Thoracic aorta (tissue), 2 donors: ENCODE measurements around the gene SSTR5. TPM values are rescaled to one million over a fixed set of nuclear protein-coding genes. Genes with fewer than 3 reads are reported as not detected.

Experiments
- ATAC-seq: fragments of 150-250 bp; one replicate; pipeline ENCODE4 v1.8.0; 2017; ENCODE audit warnings: low read depth; ENCODE audit not compliant: insufficient number of reproducible peaks, low FRiP score
- DNase-seq: peaks from one replicate; pipeline ENCODE4 v3.0.0-alpha.2; 2020; ENCODE audit warnings: low spot score
- H3K27ac ChIP-seq, 2 donors: fragments of 200-600 bp; sonication (generic); 1 replicate in 1 of 2; 2 replicates in 1 of 2; pipeline ENCODE4 v1.5.1; 2016; ENCODE audit warnings: mild to moderate bottlenecking in 2 of 2, moderate library complexity in 2 of 2
- H3K27me3 ChIP-seq: fragments of 200-600 bp; sonication (generic); replicated peaks from 2 replicates; pipeline ENCODE4 v1.6.0; 2016; ENCODE audit warnings: mild to moderate bottlenecking; ENCODE audit not compliant: insufficient read depth
- H3K36me3 ChIP-seq: fragments of 200-600 bp; sonication (generic); one replicate; pipeline ENCODE4 v1.5.1; 2016
- H3K4me1 ChIP-seq, 2 donors: fragments of 200-600 bp; sonication (generic); 1 replicate in 1 of 2; 2 replicates in 1 of 2; pipeline versions ENCODE4 v1.5.1 to v1.6.0; 2016; ENCODE audit warnings: low read depth in 2 of 2, mild to moderate bottlenecking in 1 of 2; ENCODE audit not compliant: control insufficient read depth in 1 of 2
- H3K4me3 ChIP-seq: fragments of 200-600 bp; sonication (generic); 2 replicates; pipeline ENCODE4 v1.5.1; 2016; ENCODE audit warnings: mild to moderate bottlenecking
- H3K9me3 ChIP-seq: fragments of 200-600 bp; sonication (generic); 2 replicates; pipeline ENCODE4 v1.5.1; 2016
- total RNA-seq, 2 donors: library from RNA; depleted of rRNA; stranded (reverse); fragments of >200 nt; gene quantifications; one replicate each; pipeline versions ENCODE4 v1.1.0 to v1.2.3, GENCODE V29; 2016
- TF ChIP-seq, protein P1 (sequence below): fragments of 200-600 bp; sonication (generic); IDR thresholded peaks from one replicate; pipeline ENCODE4 v1.5.1; 2019; ENCODE audit warnings: antibody characterized with exemption

SSTR5 gene
- total RNA-seq, 2 donors from 2014 or later = 3.0 to 3.8 TPM

DNA sequence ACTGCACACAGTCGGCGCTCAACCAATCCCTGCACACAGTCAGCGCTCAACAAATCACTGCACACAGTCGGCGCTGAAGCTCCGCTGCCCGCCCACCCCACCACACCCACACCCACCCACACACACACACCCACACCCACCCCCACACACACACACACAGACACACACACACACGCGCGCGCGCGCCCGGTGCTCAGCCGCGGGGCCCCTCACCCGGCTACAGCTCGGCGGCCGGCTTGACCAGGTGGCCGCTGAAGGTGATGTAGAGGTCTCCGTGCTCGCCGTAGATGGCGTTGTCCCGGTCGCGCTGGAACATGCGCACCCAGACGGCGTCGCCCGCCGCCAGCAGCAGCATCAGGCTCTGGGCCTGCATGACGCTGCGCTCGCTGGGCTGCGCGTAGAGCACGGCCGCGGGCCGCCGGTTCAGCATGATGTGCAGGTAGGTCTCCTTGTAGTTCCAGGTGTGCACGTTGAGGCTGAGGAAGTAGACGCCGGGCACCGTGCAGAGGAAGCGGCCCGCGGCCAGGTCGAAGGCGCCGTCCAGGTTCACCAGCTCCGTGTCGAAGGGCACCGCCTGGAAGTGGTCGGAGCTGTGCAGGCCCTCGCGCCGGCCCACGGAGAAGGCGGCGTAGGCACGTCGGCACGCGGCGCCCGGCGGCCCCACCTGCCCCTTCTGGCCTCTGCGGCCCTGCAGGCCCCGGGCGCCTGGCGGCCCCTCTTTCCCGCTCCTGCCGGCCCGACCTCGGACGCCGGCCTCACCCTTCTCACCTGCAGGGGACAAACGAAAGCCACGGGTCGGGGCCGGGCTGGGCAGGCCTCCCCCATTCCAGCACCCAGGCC, 21.0 kb downstream of the SSTR5 start:
- Histone ChIP-seq H3K9me3 (no peaks in the 10 kb centered on the region), H3K4me1 (peaks cover 42 to 76% of the 10 kb centered on the region in 2 donors), H3K27ac (peak overlapping the region; percentile 91 to 98), H3K4me3 (no peak overlapping the region), H3K27me3 (no peaks in the 10 kb centered on the region), H3K36me3 (no peaks in the 10 kb centered on the region)
- TF ChIP-seq, protein P1, sequence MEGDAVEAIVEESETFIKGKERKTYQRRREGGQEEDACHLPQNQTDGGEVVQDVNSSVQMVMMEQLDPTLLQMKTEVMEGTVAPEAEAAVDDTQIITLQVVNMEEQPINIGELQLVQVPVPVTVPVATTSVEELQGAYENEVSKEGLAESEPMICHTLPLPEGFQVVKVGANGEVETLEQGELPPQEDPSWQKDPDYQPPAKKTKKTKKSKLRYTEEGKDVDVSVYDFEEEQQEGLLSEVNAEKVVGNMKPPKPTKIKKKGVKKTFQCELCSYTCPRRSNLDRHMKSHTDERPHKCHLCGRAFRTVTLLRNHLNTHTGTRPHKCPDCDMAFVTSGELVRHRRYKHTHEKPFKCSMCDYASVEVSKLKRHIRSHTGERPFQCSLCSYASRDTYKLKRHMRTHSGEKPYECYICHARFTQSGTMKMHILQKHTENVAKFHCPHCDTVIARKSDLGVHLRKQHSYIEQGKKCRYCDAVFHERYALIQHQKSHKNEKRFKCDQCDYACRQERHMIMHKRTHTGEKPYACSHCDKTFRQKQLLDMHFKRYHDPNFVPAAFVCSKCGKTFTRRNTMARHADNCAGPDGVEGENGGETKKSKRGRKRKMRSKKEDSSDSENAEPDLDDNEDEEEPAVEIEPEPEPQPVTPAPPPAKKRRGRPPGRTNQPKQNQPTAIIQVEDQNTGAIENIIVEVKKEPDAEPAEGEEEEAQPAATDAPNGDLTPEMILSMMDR = no peak
- ATAC-seq = no peak
- no peak for DNase-seq

DNA sequence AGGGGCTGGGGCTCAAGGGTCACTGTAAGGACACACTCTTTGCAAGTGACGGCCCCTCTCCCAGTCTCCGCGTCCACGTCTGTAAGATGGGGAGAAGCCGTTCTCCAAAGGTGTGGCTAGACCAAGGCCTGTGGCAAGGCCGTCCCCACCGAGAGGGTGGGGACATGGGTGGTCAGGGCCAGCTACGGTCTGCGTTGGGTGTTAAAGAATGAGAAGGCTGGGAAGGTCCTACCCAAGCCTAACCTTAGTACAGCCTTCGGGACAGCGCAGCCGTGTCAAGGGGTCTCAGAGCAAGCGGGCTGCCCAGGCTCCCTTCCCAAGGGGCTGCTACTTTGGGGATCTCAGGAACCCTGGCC, 21.6 kb downstream of the SSTR5 start:
- no peaks in the 10 kb centered on the region for H3K36me3 ChIP-seq
- no peaks in the 10 kb centered on the region for H3K9me3 ChIP-seq
- no peak overlapping the region for H3K4me3 ChIP-seq
- TF ChIP-seq, protein P1 = no peak
- ATAC-seq (no peak), DNase-seq (no peak)
- H3K4me1 ChIP-seq = peaks cover 44 to 76% of the 10 kb centered on the region in 2 donors
- no peaks in the 10 kb centered on the region for H3K27me3 ChIP-seq
- H3K27ac ChIP-seq = peak overlapping the region; percentile 91 to 98

GRCh38 chr16:1094601-1095449, 22.3 kb downstream of the SSTR5 start:
- ATAC-seq (no peak), DNase-seq (no peak)
- H3K27ac ChIP-seq = peak overlapping the region; percentile 91 to 98
- peaks cover 41 to 76% of the 10 kb centered on the region in 2 donors for H3K4me1 ChIP-seq
- no peaks in the 10 kb centered on the region for H3K9me3 ChIP-seq
- no peaks in the 10 kb centered on the region for H3K27me3 ChIP-seq
- TF ChIP-seq, protein P1 = no peak
- H3K36me3 ChIP-seq = no peaks in the 10 kb centered on the region
- no peak overlapping the region for H3K4me3 ChIP-seq

DNA sequence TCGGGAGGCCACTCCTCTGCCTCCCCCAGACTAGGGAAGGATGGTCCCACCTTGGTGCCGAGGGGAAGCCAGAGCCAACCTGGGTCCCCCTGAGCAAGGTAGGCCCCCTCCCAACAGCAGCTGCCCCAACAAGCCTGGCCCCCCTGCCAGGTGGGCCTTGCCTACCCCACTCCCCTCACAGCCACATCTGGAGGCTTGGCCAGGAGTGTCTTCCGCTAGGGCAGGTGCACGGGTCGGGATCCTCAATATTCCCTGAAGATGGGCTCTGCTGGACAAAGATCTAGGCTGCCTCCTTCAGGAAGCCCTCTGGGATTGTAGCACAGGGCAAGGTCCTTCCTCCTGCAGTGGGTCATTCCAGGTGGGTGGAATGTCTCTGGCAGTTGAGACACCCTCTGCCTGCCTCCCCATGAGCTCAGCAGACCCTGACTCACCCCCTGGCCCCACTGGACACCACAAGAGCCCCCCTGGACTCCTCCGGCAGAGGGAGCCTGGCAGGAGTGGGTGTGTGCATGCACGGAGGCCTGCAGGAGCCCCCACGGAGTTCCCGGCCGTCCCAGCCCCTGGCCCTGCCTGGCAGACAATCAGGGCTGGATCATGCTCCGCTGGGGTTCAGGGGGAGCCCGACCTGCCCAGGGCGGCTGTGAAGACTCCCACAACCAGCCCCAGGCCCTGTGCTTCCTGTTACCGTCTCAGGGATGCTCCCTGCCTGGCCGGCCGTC, 23.1 kb downstream of the SSTR5 start:
- no peaks in the 10 kb centered on the region for H3K27me3 ChIP-seq
- no peak overlapping the region for H3K4me3 ChIP-seq
- H3K27ac ChIP-seq = peak overlapping the region; percentile 91 to 98
- ATAC-seq (no peak), DNase-seq (no peak)
- TF ChIP-seq, protein P1 = no peak
- no peaks in the 10 kb centered on the region for H3K36me3 ChIP-seq
- peaks cover 36 to 69% of the 10 kb centered on the region in 2 donors for H3K4me1 ChIP-seq
- H3K9me3 ChIP-seq = no peaks in the 10 kb centered on the region
